Tibial nerve (tissue), 4 donors: ENCODE results near the gene SERF1B. TPM values are rescaled to one million over a fixed set of nuclear protein-coding genes. Genes with fewer than 3 reads are reported as not detected.
"Not testable (repeated sequence)": the region's sequence is repeated elsewhere in the genome, so short reads cannot be mapped to it uniquely, and the experiment has no call there.

Source experiments
- DNase-seq, 2 donors: peaks; one replicate each; pipeline ENCODE4 v3.0.0-alpha.2; 2019; ENCODE audit warnings: low spot score in 2 of 2
- H3K27ac ChIP-seq, 4 donors: fragments of 200-600 bp; sonication (generic) in 3 of 4; one replicate each; pipeline ENCODE4 v1.5.1; 2017 to 2019; ENCODE audit warnings: mild to moderate bottlenecking in 1 of 4
- H3K27me3 ChIP-seq, 2 donors: fragments of 200-600 bp; sonication (generic) in 1 of 2; one replicate each; pipeline versions ENCODE4 v1.5.1 to v1.6.0; 2017 to 2019
- H3K36me3 ChIP-seq, 3 donors: fragments of 200-600 bp; sonication (generic); one replicate each; pipeline ENCODE4 v1.5.1; 2018 to 2019
- H3K4me1 ChIP-seq, 4 donors: fragments of 200-600 bp; sonication (generic) in 3 of 4; one replicate each; pipeline ENCODE4 v1.5.1; 2017 to 2019
- H3K4me3 ChIP-seq, 4 donors: fragments of 200-600 bp; sonication (generic) in 3 of 4; one replicate each; pipeline ENCODE4 v1.5.1; 2017 to 2019; ENCODE audit warnings: mild to moderate bottlenecking in 1 of 4, moderate library complexity in 1 of 4
- H3K9me3 ChIP-seq, 4 donors: fragments of 200-600 bp; sonication (generic) in 3 of 4; one replicate each; pipeline ENCODE4 v1.5.1; 2017 to 2019
- WGBS, 2 donors: methylation state at CpG; one replicate each; pipeline ENCODE4 v1.1.5; 2018; 5-methylcytosine and 5-hydroxymethylcytosine counted together
- total RNA-seq, 4 donors: library from RNA; depleted of rRNA; stranded (reverse); fragments of >200 nt; gene quantifications; one replicate each; pipeline ENCODE4 v1.1.0, GENCODE V29; 2016

Gene SERF1B
- total RNA-seq = 10 to 100 TPM; 39.6 to 48.0 (median 45.3) TPM

GRCh38 chr5:70025106-70025844 lies at the start of gene SERF1B:
Gene SERF1B, plus strand, starts transcription at chr5:70025251. Its CDS starts 201 bp downstream, at chr5:70025452.
- not testable (repeated sequence) for H3K9me3 ChIP-seq, DNase-seq, H3K36me3 ChIP-seq, H3K4me1 ChIP-seq, H3K27ac ChIP-seq, H3K27me3 ChIP-seq, H3K4me3 ChIP-seq
- no CpG with 5 or more reads among the region's 66 CpGs for WGBS, 2 donors

- WGBS, 2 donors = no CpG with 5 or more reads among the region's 2 CpGs
- not testable (repeated sequence) for H3K27me3 ChIP-seq, H3K9me3 ChIP-seq, DNase-seq, H3K4me3 ChIP-seq, H3K27ac ChIP-seq, H3K36me3 ChIP-seq, H3K4me1 ChIP-seq
Measured at GRCh38 chr5:69991713-69992112, 33.3 kb upstream of the SERF1B start.

- WGBS, 2 donors = no CpG with 5 or more reads among the region's 1 CpG
- H3K27ac ChIP-seq = not testable (repeated sequence)
Measured at GRCh38 chr5:69995535-69995934, 29.5 kb upstream of the SERF1B start.

GRCh38 chr5:70020660-70021059 lies 4.4 kb upstream of the SERF1B start:
- not testable (repeated sequence) for H3K4me3 ChIP-seq, H3K36me3 ChIP-seq, H3K27ac ChIP-seq, H3K9me3 ChIP-seq, H3K4me1 ChIP-seq, H3K27me3 ChIP-seq, DNase-seq
- no CpG with 5 or more reads among the region's 2 CpGs for WGBS, 2 donors

More at GRCh38 chr5:69995535-69995934, 29.5 kb upstream of the SERF1B start:
- DNase-seq, H3K27me3 ChIP-seq, H3K4me3 ChIP-seq, H3K9me3 ChIP-seq, H3K4me1 ChIP-seq, H3K36me3 ChIP-seq: not testable (repeated sequence)

- H3K36me3 ChIP-seq, DNase-seq, H3K9me3 ChIP-seq, H3K4me3 ChIP-seq, H3K4me1 ChIP-seq, H3K27me3 ChIP-seq, H3K27ac ChIP-seq: not testable (repeated sequence)
- no CpG with 5 or more reads among the region's 4 CpGs for WGBS, 2 donors
Measured at GRCh38 chr5:70025845-70026145, 744 bp downstream of the SERF1B start.

- not testable (repeated sequence) for H3K36me3 ChIP-seq, DNase-seq, H3K27me3 ChIP-seq, H3K9me3 ChIP-seq, H3K27ac ChIP-seq, H3K4me3 ChIP-seq, H3K4me1 ChIP-seq
- no CpG with 5 or more reads among the region's 5 CpGs for WGBS, 2 donors
Measured at GRCh38 chr5:70031204-70031603, 6.2 kb downstream of the SERF1B start.

DNA sequence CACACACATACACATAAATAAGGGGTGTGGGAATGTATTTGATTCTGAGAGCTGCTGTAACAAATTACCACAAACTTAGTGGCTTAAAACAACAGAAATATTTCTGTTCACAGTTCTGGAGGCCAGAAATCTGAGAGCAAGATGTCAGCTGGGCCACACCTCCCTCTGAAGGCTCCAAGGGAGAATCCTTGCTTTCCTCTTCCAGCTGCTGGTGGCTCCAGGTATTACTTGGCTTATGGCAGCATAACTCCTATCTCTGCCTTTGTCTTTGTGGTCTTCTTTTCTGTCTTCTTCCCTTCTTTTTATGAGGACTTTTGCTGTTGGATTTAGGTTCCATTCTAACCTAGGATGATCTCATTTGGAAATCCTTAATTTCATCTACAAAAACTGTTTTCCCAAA lies 16.4 kb downstream of the SERF1B start:
- not testable (repeated sequence) for H3K27me3 ChIP-seq, H3K4me3 ChIP-seq, H3K27ac ChIP-seq, H3K9me3 ChIP-seq, H3K4me1 ChIP-seq, DNase-seq, H3K36me3 ChIP-seq

DNA sequence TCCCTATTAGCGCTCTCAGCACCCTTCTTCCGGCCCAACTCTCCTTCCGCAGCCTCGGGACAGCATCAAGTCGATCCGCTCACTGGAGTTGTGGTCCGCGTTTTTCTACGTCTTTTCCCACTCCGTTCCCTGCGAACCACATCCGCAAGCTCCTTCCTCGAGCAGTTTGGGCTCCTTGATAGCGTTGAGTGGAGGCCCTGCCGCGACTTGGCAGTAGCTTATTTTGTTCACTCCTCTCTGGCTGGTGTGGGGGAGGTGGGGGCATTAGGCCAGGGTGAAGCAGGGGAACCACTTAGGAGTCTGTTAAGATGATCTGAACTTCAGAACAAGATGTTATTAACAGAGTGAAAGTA lies 24.7 kb downstream of the SERF1B start:
- no CpG with 5 or more reads among the region's 16 CpGs for WGBS, 2 donors
- H3K27me3 ChIP-seq = not testable (repeated sequence)

GRCh38 chr5:70056289-70056942 lies 31.4 kb downstream of the SERF1B start:
- no CpG with 5 or more reads among the region's 6 CpGs for WGBS, 2 donors
- H3K9me3 ChIP-seq, H3K36me3 ChIP-seq, H3K4me3 ChIP-seq, DNase-seq, H3K27me3 ChIP-seq, H3K4me1 ChIP-seq, H3K27ac ChIP-seq: not testable (repeated sequence)

More for the DNA sequence above, 24.7 kb downstream of the SERF1B start:
- not testable (repeated sequence) for H3K36me3 ChIP-seq, H3K9me3 ChIP-seq, H3K4me1 ChIP-seq, H3K27ac ChIP-seq, DNase-seq, H3K4me3 ChIP-seq

DNA sequence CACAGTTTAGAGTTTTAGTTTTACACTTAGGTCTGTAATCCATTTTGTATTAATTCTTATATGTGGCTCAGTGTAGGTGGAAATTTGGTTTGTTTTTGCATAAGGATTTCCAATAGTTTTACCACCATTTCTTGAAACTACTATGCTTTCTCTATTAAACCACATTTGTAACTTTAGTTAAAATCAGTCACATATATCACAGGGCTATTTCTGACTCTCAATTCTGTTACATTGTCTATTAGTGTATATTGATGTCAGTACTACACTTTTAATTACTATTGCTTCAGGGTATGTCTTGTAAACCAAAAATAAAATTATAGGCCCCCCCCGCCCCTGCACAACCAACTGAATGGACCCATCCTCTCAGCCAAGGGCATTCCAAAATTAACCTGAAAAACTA lies 32.1 kb downstream of the SERF1B start:
- not testable (repeated sequence) for DNase-seq, H3K4me1 ChIP-seq, H3K27me3 ChIP-seq, H3K9me3 ChIP-seq, H3K27ac ChIP-seq, H3K36me3 ChIP-seq, H3K4me3 ChIP-seq
- WGBS, 2 donors = no CpG with 5 or more reads among the region's 1 CpG

GRCh38 chr5:70077632-70078031 lies 52.6 kb downstream of the SERF1B start:
- not testable (repeated sequence) for H3K9me3 ChIP-seq, H3K27ac ChIP-seq, H3K27me3 ChIP-seq, DNase-seq, H3K4me1 ChIP-seq, H3K4me3 ChIP-seq
- WGBS, 2 donors = 97 to 100% methylated on average over 5 of the region's 8 CpGs
- peaks cover 0 to 12% (median 0%) of the 10 kb centered on the region in 3 donors for H3K36me3 ChIP-seq

GRCh38 chr5:70088907-70089464 lies 63.9 kb downstream of the SERF1B start:
- H3K27me3 ChIP-seq, H3K9me3 ChIP-seq, H3K27ac ChIP-seq, H3K36me3 ChIP-seq, H3K4me3 ChIP-seq, DNase-seq, H3K4me1 ChIP-seq: not testable (repeated sequence)
- WGBS, 2 donors = no CpG with 5 or more reads among the region's 1 CpG

- no CpG with 5 or more reads among the region's 7 CpGs for WGBS, 2 donors
Measured at GRCh38 chr5:70091776-70092175, 66.7 kb downstream of the SERF1B start.

More at GRCh38 chr5:70091776-70092175, 66.7 kb downstream of the SERF1B start:
- not testable (repeated sequence) for H3K4me1 ChIP-seq, DNase-seq, H3K27ac ChIP-seq, H3K36me3 ChIP-seq, H3K9me3 ChIP-seq, H3K27me3 ChIP-seq, H3K4me3 ChIP-seq
